GM12874 (cell line): ENCODE measurements around the gene TGFB1I1.

ENCODE experiments used
- TF ChIP-seq, protein P1 (sequence below): IDR thresholded peaks from 2 replicates; pipeline ENCODE4 v1.5.1; 2011; ENCODE audit warnings: low read depth, mild to moderate bottlenecking, control low read depth, low read length, moderate library complexity; ENCODE audit not compliant: insufficient read depth

The TGFB1I1 gene

GRCh38 chr16:31441956-31442355 is 30.0 kb upstream of the TGFB1I1 start:
- TF ChIP-seq, protein P1, sequence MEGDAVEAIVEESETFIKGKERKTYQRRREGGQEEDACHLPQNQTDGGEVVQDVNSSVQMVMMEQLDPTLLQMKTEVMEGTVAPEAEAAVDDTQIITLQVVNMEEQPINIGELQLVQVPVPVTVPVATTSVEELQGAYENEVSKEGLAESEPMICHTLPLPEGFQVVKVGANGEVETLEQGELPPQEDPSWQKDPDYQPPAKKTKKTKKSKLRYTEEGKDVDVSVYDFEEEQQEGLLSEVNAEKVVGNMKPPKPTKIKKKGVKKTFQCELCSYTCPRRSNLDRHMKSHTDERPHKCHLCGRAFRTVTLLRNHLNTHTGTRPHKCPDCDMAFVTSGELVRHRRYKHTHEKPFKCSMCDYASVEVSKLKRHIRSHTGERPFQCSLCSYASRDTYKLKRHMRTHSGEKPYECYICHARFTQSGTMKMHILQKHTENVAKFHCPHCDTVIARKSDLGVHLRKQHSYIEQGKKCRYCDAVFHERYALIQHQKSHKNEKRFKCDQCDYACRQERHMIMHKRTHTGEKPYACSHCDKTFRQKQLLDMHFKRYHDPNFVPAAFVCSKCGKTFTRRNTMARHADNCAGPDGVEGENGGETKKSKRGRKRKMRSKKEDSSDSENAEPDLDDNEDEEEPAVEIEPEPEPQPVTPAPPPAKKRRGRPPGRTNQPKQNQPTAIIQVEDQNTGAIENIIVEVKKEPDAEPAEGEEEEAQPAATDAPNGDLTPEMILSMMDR, result no peak

DNA sequence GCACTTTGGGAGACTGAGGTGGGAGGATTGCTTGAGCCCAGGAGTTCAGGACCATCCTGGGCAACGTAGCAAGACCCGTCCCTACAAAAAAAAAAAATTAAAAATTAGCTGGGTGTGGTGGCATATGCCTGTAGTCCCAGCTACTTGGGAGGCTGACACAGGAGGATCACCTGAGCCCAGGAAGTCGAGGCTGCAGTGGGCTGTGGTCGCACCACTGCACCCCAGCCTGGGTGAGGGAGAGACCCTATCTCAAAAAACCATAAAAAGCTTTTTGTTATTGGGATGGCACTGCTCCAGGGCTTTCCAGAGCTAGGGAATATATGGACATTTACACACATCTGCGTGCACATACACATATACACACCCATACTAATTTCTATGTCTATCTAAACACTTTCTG is 20.8 kb upstream of the TGFB1I1 start:
- TF ChIP-seq, protein P1, result no peak

DNA sequence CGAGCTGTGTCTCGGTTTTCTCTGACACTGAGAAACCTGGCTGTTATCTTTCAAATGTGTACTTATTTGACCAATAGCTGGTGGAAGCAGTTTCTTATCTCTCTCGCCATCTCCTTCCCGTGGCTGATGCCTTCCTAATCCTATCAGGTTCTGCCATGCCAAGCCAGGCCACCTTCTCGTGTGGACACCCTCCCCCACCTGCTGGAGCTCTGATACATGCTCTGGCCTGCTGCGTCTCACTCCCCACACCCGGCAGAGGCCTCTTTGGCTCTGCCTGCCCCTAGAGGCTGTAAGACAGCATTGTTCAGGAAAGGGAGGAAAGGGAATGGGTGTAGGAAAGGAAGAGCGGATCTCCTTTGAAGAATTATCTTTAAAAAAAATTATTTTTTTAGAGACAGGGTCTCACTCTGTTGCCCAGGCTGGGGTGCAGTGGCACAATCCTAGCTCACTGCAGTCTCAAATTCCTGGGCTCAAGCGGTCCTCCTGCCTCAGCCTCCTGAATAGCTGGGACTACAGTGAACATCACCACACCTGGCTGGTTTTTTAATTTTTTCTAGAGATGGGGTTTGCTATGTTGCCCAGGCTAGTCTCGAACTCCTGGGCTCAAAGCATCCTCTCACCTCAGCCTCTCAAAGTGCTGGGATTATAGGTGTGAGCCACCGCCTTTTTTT is 20.1 kb upstream of the TGFB1I1 start:
- TF ChIP-seq, protein P1, result peak; percentile 47; the same call in 1 of the 2 replicates

GRCh38 chr16:31452631-31453106 is 19.3 kb upstream of the TGFB1I1 start:
- TF ChIP-seq, protein P1, result no peak

- TF ChIP-seq, protein P1, result no peak
These were observed 18.4 kb upstream of the TGFB1I1 start for GRCh38 chr16:31453255-31454204.

DNA sequence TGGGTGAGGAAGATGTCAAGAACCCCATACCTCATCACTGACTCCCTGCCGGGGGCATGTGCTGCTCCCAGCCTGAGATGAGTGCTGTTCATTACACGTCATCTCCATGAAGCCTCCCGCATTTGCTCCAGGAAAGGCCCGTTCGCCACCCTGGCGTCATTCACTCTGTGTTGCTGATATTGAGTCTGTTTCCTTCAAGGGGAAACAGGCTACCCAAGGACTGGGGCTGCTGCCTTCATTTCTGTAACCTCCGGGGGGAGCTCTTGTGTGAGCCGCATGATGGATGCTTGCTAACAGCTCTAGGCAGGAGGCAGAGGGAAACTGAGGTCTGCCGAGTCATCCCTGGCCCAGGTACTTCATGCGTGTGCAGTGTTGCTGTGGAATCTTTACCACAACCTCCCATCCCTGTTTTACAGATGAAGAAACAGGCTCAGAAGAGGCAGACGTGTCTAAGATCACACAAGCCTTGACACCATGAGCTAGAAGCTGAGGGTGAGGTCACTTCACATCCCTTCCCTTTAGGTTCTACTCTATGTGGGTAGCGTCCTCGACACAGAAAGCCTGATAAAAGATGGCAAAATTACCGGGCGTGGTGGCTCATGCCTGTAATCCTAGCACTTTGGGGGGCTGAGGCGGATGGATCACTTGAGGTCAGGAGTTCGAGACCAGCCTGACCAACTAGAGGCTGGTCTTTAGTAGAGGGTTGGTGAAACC is 16.2 kb upstream of the TGFB1I1 start:
- TF ChIP-seq, protein P1, result peak; percentile 58

DNA sequence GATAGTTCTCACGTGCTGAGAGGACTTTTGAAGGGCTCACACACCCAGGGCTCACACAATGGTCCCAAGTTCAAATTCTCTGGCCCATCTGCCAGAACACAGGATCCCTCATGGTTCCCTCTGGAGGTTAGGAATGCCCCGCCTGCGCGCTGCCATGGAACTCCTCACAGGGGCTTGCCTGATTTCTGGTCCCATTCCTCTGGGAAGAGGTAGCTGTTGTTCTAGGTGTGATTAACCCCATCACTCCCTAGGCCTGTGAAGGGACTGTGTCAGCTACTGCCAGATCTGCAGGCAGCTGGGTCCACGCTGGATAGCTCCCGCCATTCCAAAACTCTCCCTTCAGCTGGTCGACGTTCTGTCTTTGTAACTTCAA is 15.0 kb upstream of the TGFB1I1 start:
- TF ChIP-seq, protein P1, result no peak
